GM12875 (cell line): Measurements from ENCODE around the gene OR8K1.

Experiments
- H3K4me3 ChIP-seq: one replicate; pipeline ENCODE4 v1.5.1; 2011; ENCODE audit warnings: low read depth, low read length, control low read depth
- CTCF ChIP-seq: IDR thresholded peaks from 2 replicates; pipeline ENCODE4 v1.5.1; 2011; ENCODE audit warnings: low read depth, mild to moderate bottlenecking, control low read depth, inconsistent platforms, low read length, moderate library complexity, borderline replicate concordance; ENCODE audit not compliant: insufficient read depth

Gene OR8K1

DNA sequence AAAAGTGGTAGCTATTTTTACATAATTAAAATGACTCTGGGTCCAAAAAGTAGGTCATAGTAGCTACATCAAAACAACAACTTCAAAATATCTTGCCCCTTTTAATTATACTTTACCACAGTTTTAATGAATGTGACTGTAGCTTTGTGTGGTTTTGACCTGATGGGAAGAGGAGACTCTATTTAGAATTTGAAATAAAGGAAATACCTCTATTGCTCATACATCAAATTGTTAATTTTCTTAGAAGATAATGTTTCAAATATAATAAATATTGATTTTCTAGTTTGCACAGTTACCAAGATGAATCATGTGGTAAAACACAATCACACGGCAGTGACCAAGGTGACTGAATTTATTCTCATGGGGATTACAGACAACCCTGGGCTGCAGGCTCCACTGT is at the start of gene OR8K1:
Gene OR8K1, plus strand, starts transcription at position 301 of the 400 bp plus-strand sequence. Its CDS starts 0 bp downstream, at position 301.
- no peak within 1 kb of the TSS for H3K4me3 ChIP-seq
- no peak for TF ChIP-seq CTCF

DNA sequence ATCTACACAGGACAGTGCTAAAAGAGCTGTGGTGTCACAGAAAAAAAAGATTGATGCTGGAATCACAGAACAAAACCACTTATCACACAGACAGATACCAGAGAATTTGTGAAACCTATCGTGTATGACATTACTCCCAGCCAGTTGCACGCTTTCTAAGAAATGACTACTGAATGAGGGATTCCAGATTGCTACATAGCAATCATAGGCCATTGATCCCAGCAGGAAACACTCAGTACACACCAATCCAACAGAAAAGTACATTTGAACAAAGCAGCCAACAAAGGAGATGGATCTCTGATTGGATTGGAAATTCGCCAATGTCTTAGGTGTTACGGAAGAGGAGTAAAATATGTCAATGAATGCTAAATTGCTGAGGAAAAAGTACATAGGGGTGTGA is 48.9 kb upstream of the OR8K1 start:
- no peak for TF ChIP-seq CTCF
- H3K4me3 ChIP-seq: no peak overlapping the region

- TF ChIP-seq CTCF: no peak
- no peak overlapping the region for H3K4me3 ChIP-seq
Observed at GRCh38 chr11:56307836-56308235, 38.0 kb upstream of the OR8K1 start.

DNA sequence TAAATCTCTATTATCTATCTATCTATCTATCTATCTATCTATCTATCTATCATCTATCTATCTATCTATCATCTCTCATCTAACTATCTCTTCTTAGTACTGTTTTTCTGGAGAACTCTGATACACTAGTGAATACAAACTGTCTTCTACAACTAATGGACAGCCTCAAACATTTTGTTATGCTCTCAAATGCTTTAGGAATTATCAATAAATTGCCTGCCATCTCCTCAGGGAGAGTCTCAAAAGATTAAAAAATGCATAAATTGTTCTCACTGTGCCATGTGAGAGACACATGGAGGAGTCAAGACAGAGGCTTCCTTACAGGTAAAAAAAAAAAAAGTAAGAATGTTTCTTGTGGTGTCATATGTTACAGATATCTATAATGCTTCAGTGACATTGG is 31.0 kb upstream of the OR8K1 start, which contains the start of gene OR8K3:
Gene OR8K3, plus strand, starts transcription at position 301 of the 400 bp plus-strand sequence. CDS start 3,163 bp downstream, outside the sequence.
- no peak for TF ChIP-seq CTCF
- no peak within 1 kb of the TSS for H3K4me3 ChIP-seq

GRCh38 chr11:56331861-56332491 is 13.9 kb upstream of the OR8K1 start:
- no peak overlapping the region for H3K4me3 ChIP-seq

GRCh38 chr11:56333156-56333555 is 12.7 kb upstream of the OR8K1 start:
- no peak for TF ChIP-seq CTCF
- H3K4me3 ChIP-seq: no peak overlapping the region

More at GRCh38 chr11:56331861-56332491, 13.9 kb upstream of the OR8K1 start:
- no peak for TF ChIP-seq CTCF

- no peak overlapping the region for H3K4me3 ChIP-seq
Observed at GRCh38 chr11:56340289-56340688, 5.5 kb upstream of the OR8K1 start.

More at GRCh38 chr11:56340289-56340688, 5.5 kb upstream of the OR8K1 start:
- TF ChIP-seq CTCF: no peak
